ENCODE data around the gene NPFFR1.
"Not testable (repeated sequence)": the region's sequence is repeated elsewhere in the genome, so short reads cannot be mapped to it uniquely, and the experiment has no call there.

The NPFFR1 gene

GRCh38 chr10:70255329-70256299 is 28.2 kb downstream of the NPFFR1 start:
- no peak for DNase-seq (ENCODE audit: low read depth in 2 of 2)

GRCh38 chr10:70254778-70255328 is 29.0 kb downstream of the NPFFR1 start:
- DNase-seq (ENCODE audit: low read depth in 2 of 2): no peak

GRCh38 chr10:70253878-70254765 is 29.7 kb downstream of the NPFFR1 start:
- DNase-seq (ENCODE audit: low read depth in 2 of 2): no peak

- DNase-seq (ENCODE audit: low read depth in 2 of 2): no peak
Observed at GRCh38 chr10:70250961-70251680, 32.7 kb downstream of the NPFFR1 start.

GRCh38 chr10:70247360-70247759 is 36.4 kb downstream of the NPFFR1 start:
- no peak for DNase-seq (ENCODE audit: low read depth in 2 of 2)

GRCh38 chr10:70241081-70241480 is 42.7 kb downstream of the NPFFR1 start:
- no peak for DNase-seq (ENCODE audit: low read depth in 2 of 2)

- not testable (repeated sequence) for DNase-seq (ENCODE audit: low read depth in 2 of 2)
Observed at GRCh38 chr10:70239986-70240385, 43.8 kb downstream of the NPFFR1 start.

GRCh38 chr10:70239077-70239976 is 44.5 kb downstream of the NPFFR1 start:
- not testable (repeated sequence) for DNase-seq (ENCODE audit: low read depth in 2 of 2)

GRCh38 chr10:70237958-70238536 is 45.8 kb downstream of the NPFFR1 start:
- not testable (repeated sequence) for DNase-seq (ENCODE audit: low read depth in 2 of 2)

GRCh38 chr10:70234668-70235447 is 48.9 kb downstream of the NPFFR1 start:
- DNase-seq (ENCODE audit: low read depth in 2 of 2): peak; percentile 75 to 76

- no peak for DNase-seq (ENCODE audit: low read depth in 2 of 2)
Observed at GRCh38 chr10:70233939-70234300, 49.9 kb downstream of the NPFFR1 start.

GRCh38 chr10:70233109-70233938 is 50.5 kb downstream of the NPFFR1 start, which contains the start of gene PPA1:
TSS of gene PPA1 (minus strand) at chr10:70233429. CDS start at chr10:70233327, 102 bp downstream.
- peak; percentile 82 to 84 for DNase-seq (ENCODE audit: low read depth in 2 of 2)

GRCh38 chr10:70232859-70233108 is 51.0 kb downstream of the NPFFR1 start:
- no peak for DNase-seq (ENCODE audit: low read depth in 2 of 2)

GRCh38 chr10:70232155-70232858 is 51.5 kb downstream of the NPFFR1 start:
- DNase-seq (ENCODE audit: low read depth in 2 of 2): no peak

- DNase-seq (ENCODE audit: low read depth in 2 of 2): no peak
Observed at GRCh38 chr10:70228491-70228890, 55.3 kb downstream of the NPFFR1 start.

- no peak for DNase-seq (ENCODE audit: low read depth in 2 of 2)
Observed at GRCh38 chr10:70227548-70228320, 56.1 kb downstream of the NPFFR1 start.

- DNase-seq (ENCODE audit: low read depth in 2 of 2): no peak
Observed at GRCh38 chr10:70223728-70224127, 60.1 kb downstream of the NPFFR1 start.

All from fibroblast of skin of left biceps (primary cell).